ENCODE data around the gene VRK2.
"Not testable (repeated sequence)": the region's sequence is repeated elsewhere in the genome, so short reads cannot be mapped to it uniquely, and the experiment has no call there.

The VRK2 gene

DNA sequence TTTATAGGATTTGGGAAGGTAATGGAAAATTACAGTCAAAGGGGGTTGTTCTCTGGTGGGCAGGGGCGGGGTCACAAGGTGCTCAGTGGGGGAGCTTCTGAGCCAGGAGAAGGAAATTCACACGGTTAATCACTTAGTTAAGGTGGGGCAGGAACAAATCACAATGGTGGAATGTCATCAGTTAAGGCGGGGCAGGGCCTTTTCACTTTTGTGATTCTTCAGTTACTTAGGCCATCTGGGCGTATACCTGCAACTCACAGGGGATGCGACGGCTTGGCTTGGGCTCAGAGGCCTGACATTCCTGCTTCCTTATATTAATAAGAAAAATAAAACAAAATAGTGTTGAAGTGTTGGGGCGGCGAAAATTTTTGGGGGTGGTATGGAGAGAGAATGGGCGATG is 67.0 kb downstream of the VRK2 start:
- H3K36me3 ChIP-seq (replicated peaks in 1 of 2; ENCODE audit: control insufficient read depth in 2 of 2, insufficient read depth in 2 of 2, low read length in 2 of 2); H4K91ac ChIP-seq (ENCODE audit: low read depth, low read length, poor library complexity); H4K8ac ChIP-seq (ENCODE audit: low read depth, low read length); H3K4ac ChIP-seq (ENCODE audit: low read length); H3K79me1 ChIP-seq (ENCODE audit: low read depth, low read length); DNase-seq (ENCODE audit: low spot score); H3K23ac ChIP-seq (ENCODE audit: low read depth, low read length, poor library complexity); H2AFZ ChIP-seq (ENCODE audit: low read length); H2BK12ac ChIP-seq (ENCODE audit: low read length); H3K4me1 ChIP-seq (ENCODE audit: control insufficient read depth in 2 of 2, insufficient read depth in 1 of 2, low read depth in 1 of 2, low read length in 2 of 2); H3K4me3 ChIP-seq (ENCODE audit: low read length in 2 of 2); H3K14ac ChIP-seq (ENCODE audit: low read length); H3K18ac ChIP-seq (ENCODE audit: low read length); H3K9me3 ChIP-seq (replicated peaks in 1 of 2; ENCODE audit: control insufficient read depth in 2 of 2, insufficient read depth in 1 of 2, low read depth in 1 of 2, low read length in 2 of 2); H3K9ac ChIP-seq (ENCODE audit: low read depth, low read length, poor library complexity); H3K4me2 ChIP-seq (ENCODE audit: insufficient read depth, low read length, poor library complexity, severe bottlenecking); H3K27me3 ChIP-seq (ENCODE audit: control insufficient read depth in 3 of 3, insufficient read depth in 3 of 3, low read depth in 1 of 3, low read length in 3 of 3); H3K27ac ChIP-seq (replicated peaks; ENCODE audit: low read length); H2BK5ac ChIP-seq (ENCODE audit: low read length); H2BK120ac ChIP-seq (ENCODE audit: low read depth, low read length); H2BK15ac ChIP-seq (ENCODE audit: low read length); H2AK5ac ChIP-seq (ENCODE audit: low read depth, low read length): not testable (repeated sequence)
- WGBS, 2 donors (ENCODE audit: extremely low coverage in 2 of 2, insufficient read length in 2 of 2, insufficient replicate concordance in 1 of 2), result no CpG with 5 or more reads among the region's 9 CpGs

DNA sequence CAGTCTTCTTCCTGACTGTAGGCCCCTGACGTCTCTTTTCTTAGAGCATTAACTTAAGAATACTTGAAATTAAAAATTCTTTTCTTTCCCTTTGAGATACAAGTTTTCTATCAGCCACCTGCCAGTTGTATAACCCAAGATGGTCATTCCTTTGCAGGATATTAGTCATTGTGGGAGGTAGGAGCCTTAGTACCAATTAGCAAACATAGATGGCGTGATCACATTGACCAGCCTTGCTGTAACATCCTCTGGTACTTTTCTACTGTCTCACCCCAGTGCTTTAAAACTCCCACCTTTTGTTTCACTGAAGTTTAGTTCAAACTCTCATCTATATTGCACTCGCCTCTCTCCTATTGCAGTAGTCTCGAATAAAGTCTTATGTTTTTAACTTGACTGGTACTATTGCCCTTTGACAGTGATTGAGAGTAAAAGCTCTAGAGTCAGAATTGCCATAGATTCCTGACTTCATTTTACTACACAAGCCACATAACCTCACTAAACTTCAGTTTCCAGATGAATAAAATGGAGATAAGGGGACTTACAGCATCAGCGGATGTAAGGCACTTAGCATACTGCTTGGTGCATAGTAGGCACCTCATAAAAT is 74.1 kb downstream of the VRK2 start:
- no peaks in the 10 kb centered on the region for H3K27me3 ChIP-seq (ENCODE audit: control insufficient read depth in 3 of 3, insufficient read depth in 3 of 3, low read depth in 1 of 3, low read length in 3 of 3)
- H3K4me1 ChIP-seq (ENCODE audit: control insufficient read depth in 2 of 2, insufficient read depth in 1 of 2, low read depth in 1 of 2, low read length in 2 of 2), result no peaks in the 10 kb centered on the region
- H3K4ac ChIP-seq (ENCODE audit: low read length), result no peak overlapping the region
- no peaks in the 10 kb centered on the region for H3K9me3 ChIP-seq (replicated peaks in 1 of 2; ENCODE audit: control insufficient read depth in 2 of 2, insufficient read depth in 1 of 2, low read depth in 1 of 2, low read length in 2 of 2)
- no peaks in the 10 kb centered on the region for H3K79me1 ChIP-seq (ENCODE audit: low read depth, low read length)
- H3K4me2 ChIP-seq (ENCODE audit: insufficient read depth, low read length, poor library complexity, severe bottlenecking), result no peak overlapping the region
- H3K4me3 ChIP-seq (ENCODE audit: low read length in 2 of 2), result no peak overlapping the region
- no peak overlapping the region for H3K9ac ChIP-seq (ENCODE audit: low read depth, low read length, poor library complexity)
- H3K14ac ChIP-seq (ENCODE audit: low read length), result no peak overlapping the region
- DNase-seq (ENCODE audit: low spot score), result no peak
- H2AK5ac ChIP-seq (ENCODE audit: low read depth, low read length), result no peak overlapping the region
- no peak overlapping the region for H3K18ac ChIP-seq (ENCODE audit: low read length)
- no peak overlapping the region for H3K23ac ChIP-seq (ENCODE audit: low read depth, low read length, poor library complexity)
- no peak overlapping the region for H2BK5ac ChIP-seq (ENCODE audit: low read length)
- H4K8ac ChIP-seq (ENCODE audit: low read depth, low read length), result no peak overlapping the region
- H2AFZ ChIP-seq (ENCODE audit: low read length), result no peak overlapping the region
- peaks cover 0 to 2% of the 10 kb centered on the region in 2 donors for H3K36me3 ChIP-seq (replicated peaks in 1 of 2; ENCODE audit: control insufficient read depth in 2 of 2, insufficient read depth in 2 of 2, low read length in 2 of 2)
- no peak overlapping the region for H4K91ac ChIP-seq (ENCODE audit: low read depth, low read length, poor library complexity)
- no peak overlapping the region for H2BK120ac ChIP-seq (ENCODE audit: low read depth, low read length)
- no peak overlapping the region for H2BK15ac ChIP-seq (ENCODE audit: low read length)
- H2BK12ac ChIP-seq (ENCODE audit: low read length), result no peak overlapping the region
- no CpG with 5 or more reads among the region's 5 CpGs for WGBS, 2 donors (ENCODE audit: extremely low coverage in 2 of 2, insufficient read length in 2 of 2, insufficient replicate concordance in 1 of 2)
- H3K27ac ChIP-seq (replicated peaks; ENCODE audit: low read length), result no peak overlapping the region

DNA sequence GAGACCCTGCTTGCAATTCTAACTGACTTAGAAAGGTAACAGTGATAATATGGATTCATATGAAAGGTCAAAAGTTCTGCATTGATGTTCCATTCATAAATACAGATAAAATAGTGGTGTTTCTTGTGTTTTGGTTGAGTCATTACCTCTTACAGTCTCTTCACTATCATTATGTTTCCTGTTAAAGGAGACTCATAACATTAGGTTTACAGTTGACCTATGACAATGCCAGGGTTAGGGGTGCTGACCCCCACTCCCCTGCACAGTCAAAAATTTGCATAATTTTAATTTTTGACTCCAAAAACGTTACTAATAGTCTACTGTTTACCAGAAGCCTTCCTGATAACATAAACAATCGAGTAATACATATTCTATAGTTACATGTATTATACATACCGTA is 75.4 kb downstream of the VRK2 start:
- no CpG with 5 or more reads among the region's 3 CpGs for WGBS, 2 donors (ENCODE audit: extremely low coverage in 2 of 2, insufficient read length in 2 of 2, insufficient replicate concordance in 1 of 2)
- Histone ChIP-seq H3K36me3 (replicated peaks in 1 of 2; ENCODE audit: control insufficient read depth in 2 of 2, insufficient read depth in 2 of 2, low read length in 2 of 2) (peaks cover 0 to 2% of the 10 kb centered on the region in 2 donors), H2BK12ac (ENCODE audit: low read length) (no peak overlapping the region), H3K4me1 (ENCODE audit: control insufficient read depth in 2 of 2, insufficient read depth in 1 of 2, low read depth in 1 of 2, low read length in 2 of 2) (no peaks in the 10 kb centered on the region), H3K14ac (ENCODE audit: low read length) (no peak overlapping the region), H3K27me3 (ENCODE audit: control insufficient read depth in 3 of 3, insufficient read depth in 3 of 3, low read depth in 1 of 3, low read length in 3 of 3) (no peaks in the 10 kb centered on the region), H3K27ac (replicated peaks; ENCODE audit: low read length) (no peak overlapping the region), H3K4me3 (ENCODE audit: low read length in 2 of 2) (no peak overlapping the region), H2BK15ac (ENCODE audit: low read length) (no peak overlapping the region), H4K91ac (ENCODE audit: low read depth, low read length, poor library complexity) (no peak overlapping the region), H2BK5ac (ENCODE audit: low read length) (no peak overlapping the region), H3K9me3 (replicated peaks in 1 of 2; ENCODE audit: control insufficient read depth in 2 of 2, insufficient read depth in 1 of 2, low read depth in 1 of 2, low read length in 2 of 2) (no peaks in the 10 kb centered on the region), H3K4me2 (ENCODE audit: insufficient read depth, low read length, poor library complexity, severe bottlenecking) (no peak overlapping the region), H3K9ac (ENCODE audit: low read depth, low read length, poor library complexity) (no peak overlapping the region), H4K8ac (ENCODE audit: low read depth, low read length) (no peak overlapping the region), H3K18ac (ENCODE audit: low read length) (no peak overlapping the region), H2BK120ac (ENCODE audit: low read depth, low read length) (no peak overlapping the region), H3K23ac (ENCODE audit: low read depth, low read length, poor library complexity) (no peak overlapping the region), H3K79me1 (ENCODE audit: low read depth, low read length) (no peaks in the 10 kb centered on the region), H2AK5ac (ENCODE audit: low read depth, low read length) (no peak overlapping the region), H2AFZ (ENCODE audit: low read length) (no peak overlapping the region), H3K4ac (ENCODE audit: low read length) (no peak overlapping the region)
- DNase-seq (ENCODE audit: low spot score), result no peak

DNA sequence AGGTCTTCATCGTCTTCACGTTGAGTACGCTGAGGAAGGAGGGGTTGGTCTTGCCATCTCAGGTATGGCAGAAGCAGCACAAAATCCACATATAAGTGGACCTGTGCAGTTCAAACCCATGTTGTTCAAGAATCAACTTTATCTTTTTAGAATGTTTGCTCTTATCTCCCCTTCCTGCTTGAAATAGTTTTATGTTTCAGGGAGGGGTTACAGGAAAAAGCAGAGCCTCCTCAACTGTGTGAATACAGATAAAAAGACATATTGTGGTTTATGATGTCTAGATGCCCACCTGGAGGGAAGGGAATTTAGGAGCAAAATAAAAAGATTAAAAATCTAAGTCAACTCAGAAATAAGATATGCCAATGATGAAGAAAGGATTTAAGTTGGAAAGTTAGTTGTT is 75.9 kb downstream of the VRK2 start:
- Histone ChIP-seq H3K36me3 (replicated peaks in 1 of 2; ENCODE audit: control insufficient read depth in 2 of 2, insufficient read depth in 2 of 2, low read length in 2 of 2) (peaks cover 0 to 2% of the 10 kb centered on the region in 2 donors), H3K9ac (ENCODE audit: low read depth, low read length, poor library complexity) (no peak overlapping the region), H3K18ac (ENCODE audit: low read length) (no peak overlapping the region), H3K9me3 (replicated peaks in 1 of 2; ENCODE audit: control insufficient read depth in 2 of 2, insufficient read depth in 1 of 2, low read depth in 1 of 2, low read length in 2 of 2) (no peaks in the 10 kb centered on the region), H3K27ac (replicated peaks; ENCODE audit: low read length) (no peak overlapping the region), H4K8ac (ENCODE audit: low read depth, low read length) (no peak overlapping the region), H2BK5ac (ENCODE audit: low read length) (no peak overlapping the region), H2BK12ac (ENCODE audit: low read length) (no peak overlapping the region), H2BK15ac (ENCODE audit: low read length) (no peak overlapping the region), H2AK5ac (ENCODE audit: low read depth, low read length) (no peak overlapping the region), H2AFZ (ENCODE audit: low read length) (no peak overlapping the region), H3K23ac (ENCODE audit: low read depth, low read length, poor library complexity) (no peak overlapping the region), H2BK120ac (ENCODE audit: low read depth, low read length) (no peak overlapping the region), H3K27me3 (ENCODE audit: control insufficient read depth in 3 of 3, insufficient read depth in 3 of 3, low read depth in 1 of 3, low read length in 3 of 3) (no peaks in the 10 kb centered on the region), H3K4me2 (ENCODE audit: insufficient read depth, low read length, poor library complexity, severe bottlenecking) (no peak overlapping the region), H4K91ac (ENCODE audit: low read depth, low read length, poor library complexity) (no peak overlapping the region), H3K4me3 (ENCODE audit: low read length in 2 of 2) (no peak overlapping the region), H3K79me1 (ENCODE audit: low read depth, low read length) (no peaks in the 10 kb centered on the region), H3K4me1 (ENCODE audit: control insufficient read depth in 2 of 2, insufficient read depth in 1 of 2, low read depth in 1 of 2, low read length in 2 of 2) (no peaks in the 10 kb centered on the region), H3K14ac (ENCODE audit: low read length) (no peak overlapping the region), H3K4ac (ENCODE audit: low read length) (no peak overlapping the region)
- WGBS, 2 donors (ENCODE audit: extremely low coverage in 2 of 2, insufficient read length in 2 of 2, insufficient replicate concordance in 1 of 2), result no CpG with 5 or more reads among the region's 3 CpGs
- no peak for DNase-seq (ENCODE audit: low spot score)

All from neuronal stem cell (in vitro differentiated cells).